HG02678 (cell line): Measurements from ENCODE around the gene P4HA2.

Experiments used
- ATAC-seq: cut with Tn5 transposase; IDR thresholded peaks from one replicate; pipeline ENCODE4 v1.9.1; 2021; ENCODE audit warnings: mild to moderate bottlenecking, moderate library complexity; ENCODE audit not compliant: unreplicated experiment

The P4HA2 gene

GRCh38 chr5:132265336-132266030, 37.8 kb upstream of the P4HA2 start:
- ATAC-seq: no peak

- no peak for ATAC-seq
These were observed 37.1 kb upstream of the P4HA2 start for GRCh38 chr5:132264546-132265335.

- no peak for ATAC-seq
These were observed 36.1 kb upstream of the P4HA2 start for GRCh38 chr5:132263548-132264261.

- no peak for ATAC-seq
These were observed 35.4 kb upstream of the P4HA2 start for GRCh38 chr5:132262882-132263547.

GRCh38 chr5:132261881-132262845, 34.5 kb upstream of the P4HA2 start:
- ATAC-seq: no peak

- peak; percentile 54 for ATAC-seq
These were observed 33.3 kb upstream of the P4HA2 start for GRCh38 chr5:132260714-132261551.

- ATAC-seq: no peak
These were observed 32.4 kb upstream of the P4HA2 start for GRCh38 chr5:132260051-132260450.

- ATAC-seq: no peak
These were observed 31.6 kb upstream of the P4HA2 start for GRCh38 chr5:132259069-132259851.

- ATAC-seq: no peak
These were observed 30.7 kb upstream of the P4HA2 start for GRCh38 chr5:132258102-132259068.

GRCh38 chr5:132257131-132258101, 29.8 kb upstream of the P4HA2 start, which contains the start of gene PDLIM4:
TSS of gene PDLIM4 (plus strand) at chr5:132257696. CDS start at chr5:132257735, 39 bp downstream.
- ATAC-seq: no peak

GRCh38 chr5:132256783-132257130, 29.1 kb upstream of the P4HA2 start:
- no peak for ATAC-seq

GRCh38 chr5:132256086-132256782, 28.6 kb upstream of the P4HA2 start:
- no peak for ATAC-seq

- no peak for ATAC-seq
These were observed 26.8 kb upstream of the P4HA2 start for GRCh38 chr5:132254321-132254977.

GRCh38 chr5:132253452-132254320, 26.0 kb upstream of the P4HA2 start:
- no peak for ATAC-seq
